Nephron (organoid): ENCODE results near the gene SLCO3A1.

ENCODE experiments used
- H3K27ac Mint-ChIP-seq, 3 experiments: 2 replicates each; pipeline ENCODE4 v1.8.0; 2020; ENCODE audit warnings: mixed read lengths in 3 of 3, mild to moderate bottlenecking in 2 of 3, moderate library complexity in 1 of 3
- H3K27me3 Mint-ChIP-seq: 2 replicates; pipeline ENCODE4 v1.8.0; 2021; ENCODE audit warnings: low read depth, mild to moderate bottlenecking, moderate library complexity, mixed read lengths
- H3K36me3 Mint-ChIP-seq: 2 replicates; pipeline ENCODE4 v1.8.0; 2020; ENCODE audit warnings: low read depth, mixed read lengths
- H3K4me1 Mint-ChIP-seq: 2 replicates; pipeline ENCODE4 v1.8.0; 2020; ENCODE audit warnings: mixed read lengths
- H3K4me3 Mint-ChIP-seq, 3 experiments: 2 replicates each; pipeline ENCODE4 v1.8.0; 2020; ENCODE audit warnings: mild to moderate bottlenecking in 3 of 3, mixed read lengths in 3 of 3, moderate library complexity in 2 of 3
- H3K9me3 Mint-ChIP-seq: 2 replicates; pipeline ENCODE4 v1.8.0; 2020; ENCODE audit warnings: mixed read lengths
- TF ChIP-seq, protein P1 (sequence below), 3 experiments: fragments of 200-600 bp; sonication (generic); IDR thresholded peaks; one replicate each; pipeline ENCODE4 v1.5.0; 2021; ENCODE audit warnings: antibody characterized with exemption in 3 of 3; ENCODE audit not compliant: unreplicated experiment in 3 of 3

SLCO3A1 gene

GRCh38 chr15:91965501-91966193, 112.1 kb downstream of the SLCO3A1 start:
- H3K9me3 Mint-ChIP-seq, result peaks cover 2% of the 10 kb centered on the region
- H3K36me3 Mint-ChIP-seq, result no peaks in the 10 kb centered on the region
- H3K27me3 Mint-ChIP-seq, result peaks cover 9% of the 10 kb centered on the region
- peaks cover 11% of the 10 kb centered on the region for H3K4me1 Mint-ChIP-seq
- TF ChIP-seq, protein P1, sequence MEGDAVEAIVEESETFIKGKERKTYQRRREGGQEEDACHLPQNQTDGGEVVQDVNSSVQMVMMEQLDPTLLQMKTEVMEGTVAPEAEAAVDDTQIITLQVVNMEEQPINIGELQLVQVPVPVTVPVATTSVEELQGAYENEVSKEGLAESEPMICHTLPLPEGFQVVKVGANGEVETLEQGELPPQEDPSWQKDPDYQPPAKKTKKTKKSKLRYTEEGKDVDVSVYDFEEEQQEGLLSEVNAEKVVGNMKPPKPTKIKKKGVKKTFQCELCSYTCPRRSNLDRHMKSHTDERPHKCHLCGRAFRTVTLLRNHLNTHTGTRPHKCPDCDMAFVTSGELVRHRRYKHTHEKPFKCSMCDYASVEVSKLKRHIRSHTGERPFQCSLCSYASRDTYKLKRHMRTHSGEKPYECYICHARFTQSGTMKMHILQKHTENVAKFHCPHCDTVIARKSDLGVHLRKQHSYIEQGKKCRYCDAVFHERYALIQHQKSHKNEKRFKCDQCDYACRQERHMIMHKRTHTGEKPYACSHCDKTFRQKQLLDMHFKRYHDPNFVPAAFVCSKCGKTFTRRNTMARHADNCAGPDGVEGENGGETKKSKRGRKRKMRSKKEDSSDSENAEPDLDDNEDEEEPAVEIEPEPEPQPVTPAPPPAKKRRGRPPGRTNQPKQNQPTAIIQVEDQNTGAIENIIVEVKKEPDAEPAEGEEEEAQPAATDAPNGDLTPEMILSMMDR (IDR thresholded peaks at IDR 0.05; ENCODE audit: unreplicated experiment in 3 of 3), result no peak
- no peak overlapping the region for H3K4me3 Mint-ChIP-seq
- peak overlapping the region in 2 of 3 experiments; percentile 47 to 53 for H3K27ac Mint-ChIP-seq

DNA sequence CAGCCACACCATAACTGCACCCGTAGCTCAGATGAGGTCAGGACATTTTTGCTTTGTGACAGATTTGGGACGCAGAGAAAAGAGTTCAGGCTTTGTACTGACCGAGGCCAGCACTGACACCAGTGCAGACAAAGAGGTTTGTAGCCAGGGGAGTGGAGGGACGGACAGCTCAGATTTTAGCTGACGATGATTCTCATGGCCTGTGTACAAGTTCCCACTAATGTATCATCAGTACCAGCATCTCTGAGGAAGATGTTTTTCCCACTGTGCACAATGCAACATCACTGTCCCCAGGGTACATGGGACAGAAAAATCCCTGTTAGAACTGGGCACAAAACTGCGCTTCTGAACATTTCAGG, 112.7 kb downstream of the SLCO3A1 start:
- H3K4me1 Mint-ChIP-seq, result peaks cover 11% of the 10 kb centered on the region
- H3K9me3 Mint-ChIP-seq, result peaks cover 2% of the 10 kb centered on the region
- H3K4me3 Mint-ChIP-seq, result no peak overlapping the region
- no peak overlapping the region for H3K27ac Mint-ChIP-seq
- H3K27me3 Mint-ChIP-seq, result peaks cover 9% of the 10 kb centered on the region
- TF ChIP-seq, protein P1 (IDR thresholded peaks at IDR 0.05; ENCODE audit: unreplicated experiment in 3 of 3), result no peak
- H3K36me3 Mint-ChIP-seq, result no peaks in the 10 kb centered on the region

DNA sequence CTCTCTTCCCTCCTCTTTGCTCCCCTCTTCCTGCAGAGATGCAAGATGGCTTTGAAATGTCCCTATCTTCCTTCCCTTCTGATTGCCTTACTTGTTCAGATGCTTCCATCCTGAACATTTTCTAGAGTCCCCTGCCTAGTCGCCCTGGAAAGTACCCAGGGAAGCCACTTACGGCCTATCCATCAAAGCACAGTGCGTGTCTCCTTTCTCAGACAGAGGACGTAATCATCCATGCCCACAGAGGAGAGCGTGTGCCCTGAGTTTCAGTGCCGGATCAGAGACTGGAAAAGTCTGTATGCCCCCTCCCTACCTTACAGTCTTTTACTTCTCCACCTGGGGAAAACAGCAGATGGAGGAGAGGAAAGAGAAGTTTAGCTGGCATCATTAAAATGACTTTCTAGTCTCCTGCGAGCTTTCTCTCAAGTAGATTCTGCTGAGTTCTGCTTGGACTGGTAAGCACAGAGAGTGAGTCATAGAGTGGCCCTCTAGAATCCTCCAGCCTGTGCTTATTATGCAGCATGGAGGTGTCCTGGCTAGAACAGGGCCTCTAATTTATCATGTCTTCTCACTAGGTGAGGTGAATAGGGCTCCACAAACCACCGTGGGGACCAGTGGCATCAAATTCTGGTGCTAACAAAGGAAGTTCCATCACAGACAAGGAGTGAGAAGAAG, 114.6 kb downstream of the SLCO3A1 start:
- TF ChIP-seq, protein P1 (IDR thresholded peaks at IDR 0.05; ENCODE audit: unreplicated experiment in 3 of 3), result no peak
- Mint-ChIP-seq H3K36me3 (no peaks in the 10 kb centered on the region), H3K27ac (no peak overlapping the region), H3K9me3 (peaks cover 2% of the 10 kb centered on the region), H3K4me1 (peaks cover 11% of the 10 kb centered on the region), H3K4me3 (no peak overlapping the region), H3K27me3 (peaks cover 9% of the 10 kb centered on the region)

DNA sequence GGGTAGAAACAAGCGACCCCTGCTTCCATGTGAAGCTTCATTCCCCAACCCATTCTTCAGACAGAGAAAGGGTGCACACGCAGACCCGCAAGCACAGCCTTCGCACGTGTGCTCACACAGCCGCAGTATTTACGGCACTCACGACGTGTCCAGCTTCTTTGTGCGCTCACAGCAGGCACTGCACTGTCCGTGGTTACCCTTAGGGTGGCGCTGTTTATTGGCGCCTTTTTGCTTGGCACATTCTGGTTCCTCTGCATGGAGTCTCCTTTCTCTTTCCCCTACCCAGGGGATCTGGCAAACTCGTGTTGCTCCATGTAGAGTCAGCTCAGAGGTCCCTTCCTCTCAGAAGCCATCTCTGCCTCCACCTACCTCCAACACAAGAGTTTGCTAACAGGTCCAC, 115.1 kb downstream of the SLCO3A1 start:
- TF ChIP-seq, protein P1 (IDR thresholded peaks at IDR 0.05; ENCODE audit: unreplicated experiment in 3 of 3), result no peak
- Mint-ChIP-seq H3K4me1 (peaks cover 11% of the 10 kb centered on the region), H3K4me3 (no peak overlapping the region), H3K36me3 (no peaks in the 10 kb centered on the region), H3K27me3 (peaks cover 13% of the 10 kb centered on the region), H3K27ac (no peak overlapping the region), H3K9me3 (peaks cover under 1% of the 10 kb centered on the region)

DNA sequence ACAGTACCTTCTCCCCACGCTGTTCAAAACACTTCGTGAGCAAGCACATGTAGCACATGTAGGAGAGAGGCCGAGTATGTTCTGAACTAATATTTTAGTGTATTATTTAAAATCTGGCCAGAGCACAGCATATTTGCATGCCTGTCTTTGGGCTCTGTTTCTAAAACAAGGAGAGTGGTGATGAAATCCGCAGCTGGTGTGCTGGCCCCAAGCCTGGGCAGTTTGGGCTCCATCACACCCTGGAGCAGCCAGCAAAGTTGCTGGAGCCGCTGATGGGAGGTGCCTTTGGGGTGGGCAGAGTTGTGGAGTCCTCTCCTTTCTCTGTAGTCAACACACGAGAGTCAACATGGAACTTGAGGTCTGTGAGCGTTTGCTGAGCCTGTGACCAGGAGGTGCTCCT, 116.6 kb downstream of the SLCO3A1 start:
- H3K27me3 Mint-ChIP-seq, result peaks cover 9% of the 10 kb centered on the region
- no peaks in the 10 kb centered on the region for H3K9me3 Mint-ChIP-seq
- TF ChIP-seq, protein P1 (IDR thresholded peaks at IDR 0.05; ENCODE audit: unreplicated experiment in 3 of 3), result no peak
- H3K36me3 Mint-ChIP-seq, result no peaks in the 10 kb centered on the region
- no peak overlapping the region for H3K4me3 Mint-ChIP-seq
- H3K4me1 Mint-ChIP-seq, result peaks cover 6% of the 10 kb centered on the region
- no peak overlapping the region for H3K27ac Mint-ChIP-seq

DNA sequence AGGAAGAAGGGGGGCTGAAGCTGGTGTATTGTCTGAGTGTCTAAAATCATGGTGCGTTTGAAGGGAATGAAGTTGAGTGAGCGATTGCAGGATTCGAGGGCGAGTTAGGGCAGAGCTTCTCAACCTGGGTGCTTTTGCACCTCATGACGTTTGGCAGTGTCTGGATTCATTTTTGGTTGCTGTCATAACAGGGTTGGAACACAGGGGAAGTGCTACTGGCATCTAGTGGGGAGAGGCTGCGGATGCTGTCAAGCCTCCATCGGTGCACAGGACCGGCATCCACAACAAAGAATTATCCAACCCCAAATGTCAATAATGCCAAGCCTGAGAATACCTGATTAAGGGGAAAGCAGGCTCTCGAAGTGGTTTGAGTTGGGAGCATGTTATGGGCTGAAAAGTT, 120.0 kb downstream of the SLCO3A1 start:
- TF ChIP-seq, protein P1 (IDR thresholded peaks at IDR 0.05; ENCODE audit: unreplicated experiment in 3 of 3), result no peak
- H3K9me3 Mint-ChIP-seq, result no peaks in the 10 kb centered on the region
- peaks cover 17% of the 10 kb centered on the region for H3K4me1 Mint-ChIP-seq
- H3K4me3 Mint-ChIP-seq, result no peak overlapping the region
- H3K36me3 Mint-ChIP-seq, result no peaks in the 10 kb centered on the region
- H3K27me3 Mint-ChIP-seq, result peaks cover 19% of the 10 kb centered on the region
- no peak overlapping the region for H3K27ac Mint-ChIP-seq
